Suprapubic skin (tissue), 3 donors: ENCODE data around the gene PRDM13.

Experiments used
- POLR2A ChIP-seq, 2 donors: fragments of 450-650 bp; IDR thresholded peaks; one replicate each; pipeline ENCODE4 v1.6.1; 2017; ENCODE audit warnings: antibody characterized with exemption in 2 of 2, mild to moderate bottlenecking in 2 of 2, moderate library complexity in 2 of 2
- TF ChIP-seq, protein P1 (sequence below), 2 donors: fragments of 200-600 bp in 1 of 2; fragments of 450-650 bp in 1 of 2; sonication (generic) in 1 of 2; IDR thresholded peaks; one replicate each; pipeline ENCODE4 v1.5.1; 2016 to 2019; ENCODE audit warnings: antibody characterized with exemption in 2 of 2, mild to moderate bottlenecking in 1 of 2, moderate library complexity in 1 of 2

DNA sequence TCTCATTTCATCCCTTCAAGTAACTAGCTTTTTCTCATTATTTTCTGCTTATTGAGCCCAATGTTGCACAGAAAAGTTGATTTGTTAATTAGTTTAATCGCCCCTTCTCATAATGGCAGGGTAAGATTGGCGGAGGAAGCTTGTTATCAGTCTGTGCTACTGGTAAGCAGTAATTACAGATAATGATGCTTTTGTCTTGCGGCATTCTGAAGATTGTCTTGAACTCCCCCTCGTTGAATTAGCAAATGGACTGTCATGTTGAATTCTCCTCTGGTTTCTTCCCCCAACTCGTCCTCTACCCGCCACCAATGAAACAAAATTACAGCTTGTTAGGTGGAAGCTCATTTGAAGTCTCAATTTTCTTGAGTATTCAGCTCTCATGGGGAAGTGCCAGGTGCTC, 39.4 kb downstream of the PRDM13 start:
- TF ChIP-seq, protein P1, sequence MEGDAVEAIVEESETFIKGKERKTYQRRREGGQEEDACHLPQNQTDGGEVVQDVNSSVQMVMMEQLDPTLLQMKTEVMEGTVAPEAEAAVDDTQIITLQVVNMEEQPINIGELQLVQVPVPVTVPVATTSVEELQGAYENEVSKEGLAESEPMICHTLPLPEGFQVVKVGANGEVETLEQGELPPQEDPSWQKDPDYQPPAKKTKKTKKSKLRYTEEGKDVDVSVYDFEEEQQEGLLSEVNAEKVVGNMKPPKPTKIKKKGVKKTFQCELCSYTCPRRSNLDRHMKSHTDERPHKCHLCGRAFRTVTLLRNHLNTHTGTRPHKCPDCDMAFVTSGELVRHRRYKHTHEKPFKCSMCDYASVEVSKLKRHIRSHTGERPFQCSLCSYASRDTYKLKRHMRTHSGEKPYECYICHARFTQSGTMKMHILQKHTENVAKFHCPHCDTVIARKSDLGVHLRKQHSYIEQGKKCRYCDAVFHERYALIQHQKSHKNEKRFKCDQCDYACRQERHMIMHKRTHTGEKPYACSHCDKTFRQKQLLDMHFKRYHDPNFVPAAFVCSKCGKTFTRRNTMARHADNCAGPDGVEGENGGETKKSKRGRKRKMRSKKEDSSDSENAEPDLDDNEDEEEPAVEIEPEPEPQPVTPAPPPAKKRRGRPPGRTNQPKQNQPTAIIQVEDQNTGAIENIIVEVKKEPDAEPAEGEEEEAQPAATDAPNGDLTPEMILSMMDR (IDR thresholded peaks at IDR 0.05): no peak
- no peak for TF ChIP-seq POLR2A (IDR thresholded peaks at IDR 0.05)
